ENCODE results near the gene NOS1AP.
"Not testable (repeated sequence)": the region's sequence is repeated elsewhere in the genome, so short reads cannot be mapped to it uniquely, and the experiment has no call there.

The NOS1AP gene

DNA sequence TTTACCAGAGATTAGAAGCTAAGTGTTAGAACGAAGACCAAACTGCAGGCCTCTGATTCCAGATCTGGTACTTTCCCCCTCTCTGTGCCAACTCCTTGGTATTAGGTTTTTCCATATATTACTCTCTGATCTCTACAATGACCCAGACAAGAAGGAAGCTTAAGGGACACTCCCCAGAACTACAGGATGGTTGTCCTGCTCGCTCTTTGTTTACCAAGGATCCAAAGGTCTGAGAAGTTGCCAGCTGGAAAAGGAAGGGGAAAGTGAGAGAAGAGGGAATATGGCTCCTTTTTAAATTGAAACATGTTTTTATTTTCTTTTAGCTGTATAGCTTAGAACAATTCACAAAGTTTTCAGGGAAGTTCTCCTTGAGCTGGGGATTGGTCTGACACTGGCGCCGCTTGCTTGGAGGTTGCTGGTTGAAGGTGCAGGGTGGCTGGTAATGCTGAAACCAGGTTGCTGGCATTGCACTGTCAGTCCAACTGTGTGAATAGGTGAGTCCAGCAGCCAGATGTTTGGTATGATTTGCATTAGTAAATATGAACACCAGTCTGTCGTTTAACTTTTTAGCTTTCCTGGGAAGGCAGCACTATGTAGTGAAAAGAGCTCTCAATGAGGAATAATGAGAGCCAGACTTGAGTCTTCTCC lies 89.3 kb downstream of the NOS1AP start:
- DNase-seq (ENCODE audit: low read depth, low spot score) = no peak
- no peak overlapping the region for H3K27ac ChIP-seq

DNA sequence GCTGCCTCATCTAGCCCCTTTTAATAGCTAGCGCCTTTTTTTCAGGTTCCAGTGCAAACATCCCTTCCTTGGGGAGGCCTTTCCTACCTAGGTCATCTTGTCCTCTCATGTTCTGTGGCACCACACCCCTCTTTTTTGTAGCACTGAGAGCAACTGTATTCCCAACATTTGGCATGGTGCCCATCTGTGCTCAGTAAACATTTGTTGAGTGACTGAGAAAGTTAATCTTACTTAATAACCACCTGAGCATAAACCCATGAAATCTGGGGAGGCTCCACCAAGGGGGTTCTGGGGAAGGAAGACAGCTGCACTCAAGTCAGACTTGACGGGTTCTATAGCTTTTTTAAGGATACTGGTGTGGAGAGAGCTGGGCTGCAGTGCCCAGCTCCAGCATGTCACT lies 90.0 kb downstream of the NOS1AP start:
- DNase-seq (ENCODE audit: low read depth, low spot score) = no peak

DNA sequence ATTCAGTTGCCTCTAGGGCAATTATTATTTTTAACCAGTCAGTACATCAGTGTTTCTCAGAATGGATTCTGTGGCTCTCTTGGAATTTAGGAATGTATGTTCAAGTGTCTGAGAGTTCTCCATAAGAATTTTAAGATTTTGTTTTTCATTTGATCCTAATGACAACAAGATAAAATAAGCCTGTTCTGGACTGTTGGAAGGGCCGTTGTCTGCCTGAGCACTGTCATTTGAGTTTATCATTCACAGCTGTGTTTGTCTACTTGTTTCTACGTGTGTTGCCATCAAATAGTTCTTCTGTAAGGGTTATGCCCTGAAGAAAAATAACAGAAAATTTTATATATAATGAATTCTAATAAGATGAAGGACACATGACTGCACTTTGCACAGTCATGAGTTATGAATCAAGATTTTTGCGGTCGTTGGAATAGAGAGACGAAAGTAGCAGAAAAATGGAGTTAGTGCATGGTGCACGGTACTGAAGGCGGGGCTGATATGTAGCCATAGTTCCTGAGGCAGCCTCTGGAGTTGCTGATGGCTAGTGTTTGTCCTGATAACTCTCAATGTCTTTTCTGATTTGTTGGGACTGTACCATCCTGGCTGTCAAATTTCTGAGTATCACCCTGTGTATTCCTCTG lies 92.5 kb downstream of the NOS1AP start:
- no peak overlapping the region for H3K27ac ChIP-seq
- no peak for DNase-seq (ENCODE audit: low read depth, low spot score)

More for the DNA sequence above, 90.0 kb downstream of the NOS1AP start:
- H3K27ac ChIP-seq = no peak overlapping the region

DNA sequence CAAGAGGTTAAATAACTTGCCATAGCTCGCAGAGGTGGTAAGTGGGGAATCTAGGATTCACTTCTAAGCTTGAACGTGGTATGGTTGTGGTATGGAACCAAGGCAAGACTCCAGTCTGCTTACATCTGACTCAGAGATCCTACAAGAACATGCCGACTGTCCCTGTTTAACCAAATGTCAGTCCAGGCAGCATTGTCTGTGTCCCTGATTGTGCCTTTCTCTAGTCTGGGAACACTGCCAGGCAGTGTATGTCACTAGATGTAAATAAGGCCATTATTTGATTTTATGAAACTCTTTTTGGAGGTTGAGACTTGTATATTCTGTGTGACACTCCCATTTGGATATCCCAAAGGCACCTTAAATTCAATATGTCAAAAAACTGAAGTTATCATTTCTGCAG lies 96.0 kb downstream of the NOS1AP start:
- DNase-seq (ENCODE audit: low read depth, low spot score) = no peak
- H3K27ac ChIP-seq = no peak overlapping the region

DNA sequence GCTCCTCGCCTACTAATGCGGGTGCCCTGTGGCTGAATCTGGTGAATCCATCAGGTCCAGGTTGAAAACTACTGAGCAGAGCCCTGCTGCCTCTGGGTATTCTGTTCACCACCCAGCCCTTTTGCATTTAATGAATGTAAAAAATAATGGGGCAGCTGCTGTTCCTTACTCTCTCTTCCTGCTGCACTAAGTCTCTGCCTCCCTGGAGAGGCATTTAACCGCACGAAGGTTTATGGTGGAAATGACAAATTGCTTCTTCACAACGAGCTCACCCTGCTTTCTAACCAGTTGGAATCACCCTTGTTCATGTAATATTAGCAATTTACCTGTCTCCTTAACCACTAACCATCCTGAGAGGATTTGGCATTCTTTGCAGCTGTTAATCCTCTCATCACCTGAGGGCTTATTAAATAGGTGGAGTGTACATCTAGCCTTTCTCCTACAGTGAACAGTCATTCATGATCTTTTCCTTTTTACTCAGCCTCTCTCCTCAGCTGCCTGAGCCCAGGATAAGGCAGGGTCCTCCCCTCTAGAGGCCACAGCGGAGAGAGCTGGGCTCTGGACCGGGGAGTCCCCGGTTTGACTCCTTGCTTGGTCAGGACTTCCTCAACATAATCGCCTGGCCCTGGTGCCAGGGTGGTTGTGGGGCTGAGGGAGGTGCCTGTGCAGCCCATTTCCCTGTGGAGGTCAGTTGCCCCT lies 97.6 kb downstream of the NOS1AP start:
- no peak for DNase-seq (ENCODE audit: low read depth, low spot score)
- no peak overlapping the region for H3K27ac ChIP-seq

DNA sequence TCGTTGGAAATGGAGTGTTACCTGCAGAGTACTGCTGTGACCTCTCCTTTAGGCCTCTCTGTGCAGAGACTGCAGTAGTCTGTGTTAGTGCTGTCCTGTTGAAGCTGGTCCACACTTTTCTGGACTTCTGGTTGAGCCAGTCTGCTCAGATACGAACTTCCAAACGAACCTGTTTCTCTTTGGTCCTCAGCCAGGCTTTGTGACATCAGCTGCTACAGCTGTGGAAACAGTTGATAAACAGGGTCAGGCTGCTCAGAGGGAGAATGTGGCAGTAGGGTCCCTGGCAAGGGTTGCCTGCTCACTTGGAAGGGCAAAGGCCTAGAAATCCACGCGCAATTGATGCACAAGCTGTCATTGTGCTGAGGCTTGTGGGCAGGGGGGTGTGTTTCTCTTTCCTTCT lies 98.8 kb downstream of the NOS1AP start:
- peak; percentile 10 for DNase-seq (ENCODE audit: low read depth, low spot score)
- H3K27ac ChIP-seq = no peak overlapping the region

DNA sequence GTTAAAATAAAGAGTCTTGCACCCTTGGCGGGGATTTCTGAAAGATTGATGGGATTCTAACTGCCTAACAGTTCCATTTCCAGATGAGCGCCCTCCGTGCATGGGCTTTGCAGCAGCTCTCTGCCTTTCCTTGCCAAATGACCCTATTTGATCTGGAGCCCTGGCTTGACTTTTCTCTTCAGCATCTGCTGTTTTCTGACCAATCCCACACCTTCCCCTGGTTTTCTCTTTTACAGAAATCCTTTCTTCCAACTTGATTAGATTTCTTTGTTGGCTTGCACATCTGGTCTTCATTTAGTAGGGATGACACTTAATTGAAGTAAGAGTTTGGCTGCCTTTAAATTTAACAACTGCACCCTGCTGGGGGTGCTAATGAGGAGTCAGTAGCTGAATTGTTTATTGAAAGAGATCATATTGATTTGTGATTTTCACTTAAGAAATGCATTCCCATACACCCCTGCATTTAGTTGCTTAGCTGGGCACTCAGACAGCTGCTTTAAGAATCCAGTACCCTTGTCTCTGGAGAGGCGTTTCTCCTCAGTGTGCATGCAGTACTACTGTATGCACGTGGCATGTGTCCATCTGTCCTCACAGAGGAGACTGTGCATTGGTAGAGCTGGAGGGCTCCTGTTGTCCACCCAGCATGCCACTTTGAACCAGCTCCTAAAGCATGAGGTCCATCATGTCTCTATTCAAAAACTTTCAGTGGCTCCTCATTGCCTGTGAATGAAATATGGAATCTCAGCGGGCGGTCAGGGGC lies 99.7 kb downstream of the NOS1AP start:
- no peak for DNase-seq (ENCODE audit: low read depth, low spot score)
- no peak overlapping the region for H3K27ac ChIP-seq

DNA sequence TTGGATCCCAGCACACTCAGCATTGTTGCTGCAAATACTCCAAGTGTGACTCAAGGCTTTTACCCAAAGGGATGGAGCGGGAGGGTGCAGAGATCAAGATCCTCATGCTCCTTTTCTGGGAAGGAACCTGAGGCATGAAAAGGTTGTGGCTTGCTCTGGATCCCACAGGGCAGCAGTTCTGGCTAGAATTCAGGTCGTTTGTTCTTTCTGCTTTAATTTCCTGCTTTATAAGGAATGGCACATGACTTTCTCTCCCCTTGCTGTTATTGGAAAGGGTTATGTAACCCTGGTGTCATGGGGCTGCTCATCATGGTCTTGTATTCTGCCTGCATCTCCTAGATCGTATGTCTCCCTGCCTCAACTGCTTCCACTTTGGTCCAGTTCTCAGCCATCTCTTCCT lies 101.6 kb downstream of the NOS1AP start:
- no peak for DNase-seq (ENCODE audit: low read depth, low spot score)
- no peak overlapping the region for H3K27ac ChIP-seq

DNA sequence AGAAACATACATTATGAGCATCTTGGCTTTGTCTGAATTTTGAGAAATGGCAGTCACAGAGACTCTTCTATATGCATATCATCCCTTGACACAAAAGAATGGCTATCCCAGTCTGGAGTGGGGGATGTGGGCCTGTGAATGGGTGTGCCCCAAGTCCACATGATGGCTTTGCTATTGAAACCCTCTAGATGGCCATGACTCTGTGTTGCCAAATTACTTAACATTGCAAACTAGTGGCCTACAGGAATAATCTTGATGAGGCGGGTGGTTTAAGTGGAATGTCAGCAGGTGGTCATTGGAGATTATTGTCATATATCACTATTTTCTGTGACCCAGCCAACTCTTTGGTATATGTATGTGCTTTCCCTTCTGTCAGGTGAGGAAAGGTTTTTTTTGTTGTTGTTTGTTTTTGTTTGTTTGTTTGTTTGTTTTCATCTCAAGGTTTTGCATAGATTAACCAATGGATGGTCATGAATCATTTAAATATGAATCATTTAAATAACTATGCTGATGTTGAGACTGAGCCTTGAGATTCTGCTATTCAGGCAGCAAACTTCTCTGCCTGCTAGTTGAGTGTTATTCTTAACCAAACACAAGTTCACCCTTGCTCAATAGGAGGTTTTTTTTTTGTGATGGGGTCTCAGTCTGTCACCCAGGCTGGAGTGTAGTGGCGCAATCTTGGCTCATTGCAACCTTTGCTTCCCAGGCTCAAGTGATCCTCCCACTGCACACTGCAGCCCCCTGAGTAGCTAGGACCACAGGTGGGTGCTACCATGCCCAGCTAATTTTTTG lies 103.0 kb downstream of the NOS1AP start:
- H3K27ac ChIP-seq = no peak overlapping the region
- DNase-seq (ENCODE audit: low read depth, low spot score) = no peak

DNA sequence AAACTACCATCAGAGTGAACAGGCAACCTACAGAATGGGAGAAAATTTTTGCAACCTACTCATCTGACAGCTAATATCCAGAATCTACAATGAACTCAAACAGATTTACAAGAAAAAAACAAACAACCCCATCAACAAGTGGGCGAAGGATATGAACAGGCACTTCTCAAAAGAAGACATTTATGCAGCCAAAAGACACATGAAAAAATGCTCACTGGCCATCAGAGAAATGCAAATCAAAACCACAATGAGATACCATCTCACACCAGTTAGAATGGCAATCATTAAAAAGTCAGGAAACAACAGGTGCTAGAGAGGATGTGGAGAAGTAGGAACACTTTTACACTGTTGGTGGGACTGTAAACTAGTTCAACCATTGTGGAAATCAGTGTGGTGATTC lies 104.1 kb downstream of the NOS1AP start:
- H3K27ac ChIP-seq; DNase-seq (ENCODE audit: low read depth, low spot score): not testable (repeated sequence)

DNA sequence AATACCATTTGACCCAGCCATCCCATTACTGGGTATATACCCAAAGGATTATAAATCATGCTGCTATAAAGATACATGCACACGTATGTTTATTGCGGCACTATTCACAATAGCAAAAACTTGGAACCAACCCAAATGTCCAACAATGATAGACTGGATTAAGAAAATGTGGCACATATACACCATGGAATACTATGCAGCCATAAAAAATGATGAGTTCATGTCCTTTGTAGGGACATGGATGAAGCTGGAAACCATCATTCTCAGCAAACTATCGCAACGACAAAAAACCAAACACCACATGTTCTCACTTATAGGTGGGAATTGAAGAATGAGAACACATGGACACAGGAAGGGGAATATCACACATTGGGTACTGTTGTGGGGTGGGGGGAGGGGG lies 104.5 kb downstream of the NOS1AP start:
- not testable (repeated sequence) for DNase-seq (ENCODE audit: low read depth, low spot score); H3K27ac ChIP-seq

DNA sequence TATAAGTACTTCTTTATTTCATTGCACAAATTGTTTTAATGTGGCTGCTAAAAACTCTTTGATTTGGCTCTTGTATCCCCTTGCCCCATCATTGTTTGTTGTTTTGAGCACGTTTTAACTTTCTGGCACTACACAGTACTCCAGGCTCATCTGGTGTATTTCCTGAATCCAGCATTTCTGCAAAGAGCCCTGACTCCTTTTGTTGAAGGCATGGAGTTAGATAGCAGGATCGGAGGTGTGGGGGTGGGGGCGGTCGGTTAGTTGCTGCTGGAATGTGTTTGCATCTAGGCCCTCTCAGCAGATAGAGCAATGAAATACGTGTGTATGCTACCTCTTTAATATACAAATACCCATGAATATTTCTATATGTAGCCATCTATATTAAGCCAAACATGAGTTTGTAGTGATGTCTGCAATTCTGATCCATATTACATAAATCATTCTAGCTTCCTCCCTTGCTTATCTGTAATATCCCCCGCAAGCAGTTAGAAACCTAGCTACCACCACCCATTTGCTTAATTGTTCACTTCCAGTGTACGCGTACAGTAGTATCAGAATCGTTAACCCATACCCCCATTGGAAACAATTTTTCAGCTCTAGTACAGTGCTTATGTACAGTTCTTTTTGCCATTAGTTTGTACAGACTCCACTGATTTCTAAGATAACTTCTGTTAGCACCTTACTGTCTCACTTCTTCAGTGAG lies 106.0 kb downstream of the NOS1AP start:
- no peak for DNase-seq (ENCODE audit: low read depth, low spot score)
- H3K27ac ChIP-seq = no peak overlapping the region

DNA sequence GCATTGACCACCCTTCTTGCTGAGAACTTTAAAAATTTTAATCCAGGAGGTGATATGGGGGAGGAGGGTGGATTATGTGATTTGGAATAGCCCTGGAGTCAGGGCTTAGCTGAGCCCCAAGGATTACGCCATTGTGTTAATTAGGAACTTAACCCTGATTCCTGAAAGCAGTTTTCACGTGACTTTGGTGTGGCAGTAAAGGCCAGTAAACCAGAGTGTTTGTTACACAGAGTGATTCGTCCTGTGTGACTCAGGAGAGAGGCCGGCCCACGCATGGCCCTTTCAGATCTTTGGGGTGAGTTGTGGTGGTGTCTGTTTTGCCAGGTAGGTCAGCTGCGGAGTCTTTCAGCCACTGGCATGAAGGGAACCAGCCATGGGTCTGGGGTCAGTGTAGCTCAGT lies 107.6 kb downstream of the NOS1AP start:
- no peak overlapping the region for H3K27ac ChIP-seq
- peak; percentile 8 for DNase-seq (ENCODE audit: low read depth, low spot score)

DNA sequence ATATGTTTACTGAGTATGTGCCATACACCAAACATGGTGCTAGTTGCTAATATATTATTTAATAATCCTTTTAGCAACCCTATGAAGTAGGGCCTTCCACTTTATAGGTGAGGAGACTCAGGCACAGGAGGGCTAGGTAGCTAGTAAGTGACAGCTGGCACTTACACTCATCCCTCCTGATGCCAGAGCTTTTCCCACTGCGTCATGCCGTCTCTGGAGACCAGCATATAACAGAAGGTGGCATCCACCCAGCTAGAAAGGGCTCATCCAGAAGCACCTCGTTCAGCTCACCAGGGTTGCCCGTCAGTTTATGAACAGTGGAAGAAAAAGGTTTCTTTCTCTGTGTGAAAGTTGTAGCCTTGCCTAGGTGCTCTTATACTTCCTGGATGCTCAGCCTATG lies 108.9 kb downstream of the NOS1AP start:
- H3K27ac ChIP-seq = no peak overlapping the region
- no peak for DNase-seq (ENCODE audit: low read depth, low spot score)

DNA sequence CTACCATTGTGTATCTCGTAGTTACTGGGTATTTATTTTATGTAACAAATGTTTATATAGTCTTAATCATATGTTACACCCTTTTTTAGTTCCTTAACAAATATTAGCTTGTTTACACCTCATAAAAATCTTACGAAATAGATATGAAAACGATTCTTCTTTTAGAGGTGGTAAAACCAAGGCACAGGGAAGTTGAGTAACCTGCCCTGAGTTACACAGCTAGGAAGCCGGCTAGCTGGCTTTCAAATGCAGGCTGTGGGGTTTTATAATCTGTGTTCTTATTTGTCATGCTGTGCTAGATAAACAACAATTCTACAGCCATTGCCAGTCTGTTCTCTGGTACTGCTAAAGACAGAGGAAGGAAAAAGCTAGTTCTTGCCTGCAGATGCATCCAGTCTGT lies 109.6 kb downstream of the NOS1AP start:
- no peak overlapping the region for H3K27ac ChIP-seq
- DNase-seq (ENCODE audit: low read depth, low spot score) = peak; percentile 6

DNA sequence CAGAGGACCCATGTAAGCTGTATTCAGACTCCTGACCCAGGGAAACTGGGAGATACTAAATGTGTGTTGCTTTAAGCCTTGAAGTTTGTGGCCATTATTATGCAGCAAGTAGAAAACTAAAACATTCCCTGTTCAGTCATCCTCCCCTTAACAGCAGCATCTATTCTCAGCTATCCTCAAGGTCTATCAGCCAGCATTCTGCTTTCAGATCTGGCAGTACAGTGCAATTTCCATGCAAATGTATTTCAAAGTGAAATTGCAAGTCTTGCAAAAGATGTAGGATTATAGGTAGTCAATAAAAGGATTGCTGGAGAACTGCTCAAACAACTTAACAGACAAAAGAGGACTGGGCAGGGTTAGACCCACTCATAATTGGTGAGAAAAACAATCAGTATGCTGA lies 111.3 kb downstream of the NOS1AP start:
- DNase-seq (ENCODE audit: low read depth, low spot score) = no peak
- no peak overlapping the region for H3K27ac ChIP-seq

DNA sequence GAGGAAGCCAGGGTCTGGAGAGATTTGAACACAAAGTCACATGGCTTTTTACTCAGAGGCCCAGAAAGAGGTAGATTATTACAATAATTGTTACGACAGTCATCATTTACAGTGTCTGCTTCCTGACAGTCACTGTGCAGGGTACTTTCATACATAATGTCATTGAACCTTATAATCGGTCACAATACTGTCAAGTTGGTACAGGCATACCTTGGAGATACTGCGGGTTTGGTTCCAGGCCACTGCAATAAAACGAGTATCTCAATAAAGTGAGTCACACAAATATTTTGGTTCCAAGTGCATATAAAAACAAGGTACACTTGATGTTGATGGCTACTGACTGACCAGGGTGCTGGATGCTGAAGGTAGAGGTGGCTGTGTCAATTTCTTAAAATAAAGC lies 112.6 kb downstream of the NOS1AP start:
- no peak overlapping the region for H3K27ac ChIP-seq
- DNase-seq (ENCODE audit: low read depth, low spot score) = no peak

DNA sequence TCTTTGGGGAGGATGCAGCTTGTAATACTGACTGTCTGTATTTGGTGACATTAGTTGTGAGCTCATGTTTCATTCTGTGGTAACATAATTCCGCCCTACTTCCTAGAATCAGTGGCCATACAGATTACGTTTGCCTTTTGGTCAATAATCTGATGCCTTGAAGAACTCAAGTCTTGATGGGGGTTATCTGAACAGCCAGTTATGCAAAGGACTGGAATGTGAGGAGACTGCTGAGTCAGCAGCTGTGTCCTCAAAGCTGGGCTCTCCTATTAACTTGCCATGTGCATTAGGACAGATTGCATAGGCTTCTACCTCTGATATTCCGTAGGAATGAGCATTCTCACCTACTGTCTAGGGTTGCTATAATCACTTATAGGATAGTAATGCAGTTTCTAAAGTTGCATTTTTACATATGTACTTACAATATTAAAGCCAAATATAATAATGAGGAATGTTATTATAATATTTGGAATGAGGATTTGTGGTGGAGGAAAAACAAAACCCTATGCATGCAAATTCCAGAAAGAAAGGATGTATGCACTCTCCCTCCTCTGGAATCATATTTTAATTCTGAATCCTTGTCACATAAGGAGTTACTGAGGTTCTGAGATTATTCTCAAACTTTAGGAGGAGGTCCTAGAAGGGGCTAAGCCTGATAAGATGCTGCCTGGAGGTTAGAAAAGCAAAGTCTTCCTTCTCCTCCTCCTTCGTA lies 116.0 kb downstream of the NOS1AP start:
- no peak overlapping the region for H3K27ac ChIP-seq
- no peak for DNase-seq (ENCODE audit: low read depth, low spot score)

DNA sequence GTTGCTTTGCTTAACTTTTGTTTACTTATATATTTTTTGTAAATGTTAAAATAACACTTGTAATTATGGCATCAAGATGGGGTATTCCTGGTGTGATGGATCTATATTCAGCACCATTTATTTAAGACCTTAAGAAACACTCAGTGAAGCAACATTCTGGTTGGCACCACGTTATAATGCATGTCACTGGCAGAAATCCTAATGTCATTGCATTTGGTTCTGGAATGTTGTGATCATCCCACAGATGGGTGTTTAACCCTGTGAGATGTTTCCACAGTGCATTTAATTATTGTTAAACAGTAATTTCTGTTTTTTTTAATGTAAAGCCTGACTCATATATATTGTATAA lies 116.5 kb downstream of the NOS1AP start:
- no peak overlapping the region for H3K27ac ChIP-seq
- no peak for DNase-seq (ENCODE audit: low read depth, low spot score)

Data from epithelial cell of prostate (primary cell).